Astrocyte of the hippocampus (primary cell): ENCODE measurements around the gene NAA40.
"Not testable (repeated sequence)": the region's sequence is repeated elsewhere in the genome, so short reads cannot be mapped to it uniquely, and the experiment has no call there.

ENCODE experiments used
- DNase-seq: peaks from one replicate; pipeline ENCODE4 v3.0.0; 2011; ENCODE audit warnings: low read depth, low spot score

The NAA40 gene

DNA sequence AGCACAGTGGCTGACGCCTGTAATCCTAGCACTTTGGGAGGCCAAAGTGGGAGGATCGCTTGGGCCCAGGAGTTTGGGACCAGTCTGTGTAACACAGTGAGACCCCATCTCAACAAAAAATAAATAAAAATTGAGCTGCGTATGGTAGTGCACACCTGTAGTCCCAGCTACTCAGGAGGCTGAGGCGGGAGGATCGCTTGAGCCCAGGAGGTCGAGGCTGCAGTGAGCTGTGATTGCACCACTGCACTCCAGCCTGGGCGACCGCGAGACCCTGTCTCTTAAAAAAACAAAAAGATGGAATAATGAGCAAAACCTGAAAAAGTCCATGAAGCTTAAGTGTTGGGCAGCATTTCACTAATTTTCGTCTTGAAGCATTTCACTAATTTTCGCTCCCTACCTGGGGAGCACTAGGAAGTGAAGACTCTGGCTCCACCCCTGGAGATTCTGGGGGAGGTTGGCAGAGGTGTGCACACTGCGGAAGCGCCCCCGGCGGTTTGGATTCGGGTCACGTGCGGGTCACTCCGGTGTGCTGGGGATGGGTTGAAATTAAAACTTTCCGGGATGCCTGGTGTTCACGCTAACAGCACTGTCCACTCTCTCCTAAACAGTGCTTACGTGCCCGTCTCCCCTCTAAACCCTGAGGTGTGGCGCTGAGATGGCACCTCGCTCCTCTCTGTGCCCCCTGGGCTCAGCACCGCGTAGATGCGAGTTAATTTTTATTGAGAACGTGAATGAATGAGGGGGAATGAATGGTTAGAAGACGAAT lies 906 bp upstream of the NAA40 start:
- DNase-seq: no peak

DNA sequence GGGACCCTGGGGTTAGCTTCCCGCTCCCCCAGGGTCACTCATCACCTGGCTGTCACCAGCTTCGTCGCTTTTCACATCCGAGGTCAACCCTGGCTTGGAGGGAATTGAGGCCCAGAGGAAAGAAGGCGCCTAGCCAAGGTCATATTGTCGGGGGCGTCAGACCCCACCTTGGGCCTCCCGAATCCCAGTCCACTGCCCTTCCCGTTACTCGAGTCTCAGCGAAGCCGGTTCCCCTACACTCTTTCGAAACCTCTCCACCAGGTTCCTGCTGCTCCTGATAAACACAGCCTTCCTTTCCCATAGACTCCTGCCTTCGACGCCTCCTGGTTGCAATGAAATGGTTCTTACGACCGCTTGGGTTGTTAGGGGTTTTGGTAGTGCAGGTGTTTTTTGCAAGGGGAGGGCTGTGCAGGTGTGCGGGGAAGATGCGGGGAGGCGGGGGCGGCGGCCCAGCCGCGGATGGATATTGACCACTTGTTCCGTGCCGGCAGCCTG lies 642 bp downstream of the NAA40 start:
- peak; percentile 41 for DNase-seq

DNA sequence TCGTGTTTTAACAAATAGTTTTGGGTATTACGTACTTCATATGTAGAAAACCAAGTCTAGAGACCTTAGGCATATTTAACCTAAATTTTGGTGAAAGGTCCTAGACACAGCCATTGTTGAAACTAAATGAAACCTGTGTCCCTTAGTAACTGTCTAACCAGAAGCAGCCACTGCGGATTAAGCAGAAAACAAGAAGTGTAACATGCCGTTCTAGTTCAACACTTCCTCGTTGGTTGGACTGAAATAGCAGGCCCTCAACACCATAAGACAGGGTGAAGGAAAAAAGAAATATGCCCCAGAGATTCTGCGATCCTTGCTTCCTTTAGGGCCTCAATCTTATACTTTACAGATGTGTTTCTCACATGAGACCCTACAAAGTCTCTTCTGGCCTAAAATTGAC lies 2.0 kb downstream of the NAA40 start:
- DNase-seq: no peak

DNA sequence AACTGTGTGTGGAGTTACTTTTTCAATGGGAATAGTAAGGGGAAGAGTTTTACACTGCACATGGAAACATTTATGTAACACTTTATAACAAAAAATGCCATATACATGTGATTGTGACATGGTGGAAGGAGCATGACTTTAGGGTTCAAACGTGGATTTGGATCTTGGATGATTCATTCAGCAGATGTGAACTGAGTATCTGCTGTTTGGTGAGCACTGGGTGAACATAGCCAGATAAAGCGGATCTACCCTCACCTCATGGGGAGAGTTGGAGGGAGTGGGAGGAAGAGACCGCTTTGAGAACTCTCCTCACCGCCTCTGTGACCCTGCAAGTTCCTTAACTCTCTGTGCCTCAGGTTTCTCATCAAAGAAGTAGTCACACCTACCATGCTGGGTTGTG lies 3.1 kb downstream of the NAA40 start:
- no peak for DNase-seq

DNA sequence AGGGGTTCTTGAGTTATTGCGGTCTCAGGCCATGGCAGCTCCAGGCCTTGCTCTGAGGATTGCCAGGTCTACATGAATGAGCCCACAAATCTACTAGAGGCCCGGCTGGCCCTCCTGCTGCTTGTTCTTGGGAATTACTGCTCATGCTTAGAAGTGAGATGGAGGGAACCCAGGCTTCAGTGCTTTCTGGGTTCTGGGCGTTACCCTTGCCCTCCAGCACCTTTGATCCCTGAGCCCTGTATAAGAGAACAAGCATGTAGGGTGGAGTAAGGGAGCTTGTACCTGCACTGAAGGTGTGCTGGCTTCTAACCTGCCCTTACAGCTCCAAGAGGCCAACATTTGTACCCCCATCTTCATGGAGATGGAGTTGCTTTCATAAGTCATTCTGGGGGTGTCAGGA lies 4.0 kb downstream of the NAA40 start:
- DNase-seq: no peak

DNA sequence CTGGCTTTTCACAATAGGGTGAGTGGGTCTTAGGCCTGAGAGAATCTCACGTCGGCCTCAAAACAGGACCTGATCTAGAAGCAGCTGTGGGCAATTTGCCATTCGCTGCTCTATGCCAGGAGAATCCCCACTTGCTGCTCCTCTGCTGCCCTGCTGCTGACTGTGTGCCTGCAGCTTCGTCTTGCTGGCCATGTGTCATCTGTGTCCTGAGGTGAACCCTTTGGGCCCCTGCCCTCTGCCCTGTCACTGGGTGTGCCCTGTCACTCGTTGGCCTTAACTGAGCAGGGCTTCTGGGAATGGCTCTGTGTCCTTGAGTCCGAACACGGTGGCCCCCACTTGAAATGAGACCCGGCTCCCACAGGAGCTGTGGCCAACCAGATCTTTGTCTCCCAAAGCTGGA lies 6.2 kb downstream of the NAA40 start:
- no peak for DNase-seq

DNA sequence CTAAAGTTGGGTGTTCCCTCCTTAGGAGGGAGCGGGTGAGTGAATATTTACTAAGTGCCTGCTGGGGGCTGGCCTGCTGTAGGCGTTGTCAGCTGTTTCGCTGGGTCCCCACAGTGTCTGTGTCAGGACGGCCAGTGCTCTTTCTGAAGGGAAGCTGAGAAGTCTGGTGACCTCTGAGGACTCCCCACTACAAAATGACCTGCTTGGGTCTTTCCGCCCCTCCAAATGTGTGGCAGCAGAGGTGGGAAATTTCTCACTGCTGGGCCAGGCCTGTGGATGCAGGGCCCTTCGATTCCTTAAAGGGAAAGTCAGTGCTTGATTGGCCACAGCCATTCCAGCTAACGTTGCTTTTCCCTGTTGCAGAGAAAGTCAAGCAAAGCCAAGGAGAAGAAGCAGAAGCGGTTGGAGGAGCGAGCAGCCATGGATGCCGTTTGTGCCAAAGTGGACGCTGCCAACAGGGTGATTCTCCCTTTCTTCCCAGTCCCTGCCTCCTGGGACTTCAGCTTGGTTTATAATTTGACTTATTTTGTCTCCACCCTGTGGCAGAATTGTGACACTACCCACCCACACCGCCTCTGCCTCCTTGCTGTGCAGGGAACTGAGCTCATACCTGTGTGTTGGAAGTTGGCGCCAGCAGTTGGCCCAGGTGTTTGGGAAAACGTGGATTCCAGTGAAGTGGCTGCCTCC lies 6.8 kb downstream of the NAA40 start:
- DNase-seq: peak; percentile 87

DNA sequence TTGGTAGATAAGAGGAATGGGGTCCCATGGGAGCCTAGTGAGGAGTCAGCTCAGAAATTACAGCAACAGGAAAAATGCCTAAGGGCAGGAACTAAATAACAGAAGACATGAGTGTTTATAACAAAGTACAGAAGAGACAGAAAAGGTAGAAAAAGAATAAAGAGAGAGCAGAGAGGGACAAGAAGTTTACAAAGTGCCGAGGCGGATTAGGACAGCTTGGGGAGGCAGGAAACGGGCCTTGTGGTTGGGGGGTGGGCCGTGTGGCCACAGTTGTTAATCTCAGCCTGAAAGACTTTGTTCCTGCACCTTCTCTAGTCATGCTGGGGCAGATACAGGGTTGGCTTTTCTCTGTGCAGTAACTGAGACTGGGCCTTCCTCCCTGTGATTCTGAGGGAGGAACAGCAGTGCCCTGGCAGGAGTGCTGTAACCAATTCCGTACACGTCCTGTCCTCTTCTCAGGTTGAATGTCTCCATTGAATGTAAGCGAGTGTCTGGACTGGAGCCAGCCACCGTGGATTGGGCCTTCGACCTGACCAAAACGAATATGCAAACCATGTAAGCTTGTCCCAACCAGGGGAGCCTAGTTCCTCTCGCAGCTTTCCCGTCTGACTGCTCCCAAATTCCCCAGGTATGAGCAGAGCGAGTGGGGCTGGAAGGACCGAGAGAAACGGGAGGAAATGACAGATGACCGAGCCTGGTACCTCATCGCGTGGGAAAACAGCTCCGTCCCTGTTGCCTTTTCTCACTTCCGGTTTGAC lies 13.2 kb downstream of the NAA40 start:
- DNase-seq: no peak

DNA sequence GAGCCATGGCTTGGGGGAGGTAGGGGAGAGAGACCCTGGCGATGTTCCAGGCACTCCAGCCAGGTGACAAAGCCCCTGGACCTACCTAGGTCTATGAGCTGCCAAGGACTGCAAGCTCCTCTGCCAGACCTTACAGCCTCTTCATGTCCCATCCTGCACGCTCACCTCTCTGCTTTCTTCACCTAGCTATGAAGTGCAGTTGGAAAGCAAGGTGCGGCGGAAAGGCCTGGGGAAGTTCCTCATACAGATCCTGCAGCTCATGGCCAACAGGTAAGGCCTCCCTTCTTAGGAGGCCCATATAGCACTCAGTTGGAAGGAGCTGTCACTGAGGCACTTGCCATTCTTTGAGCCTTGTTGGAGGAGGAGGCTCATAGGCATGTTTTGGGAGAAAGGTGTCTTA lies 13.8 kb downstream of the NAA40 start:
- DNase-seq: no peak

DNA sequence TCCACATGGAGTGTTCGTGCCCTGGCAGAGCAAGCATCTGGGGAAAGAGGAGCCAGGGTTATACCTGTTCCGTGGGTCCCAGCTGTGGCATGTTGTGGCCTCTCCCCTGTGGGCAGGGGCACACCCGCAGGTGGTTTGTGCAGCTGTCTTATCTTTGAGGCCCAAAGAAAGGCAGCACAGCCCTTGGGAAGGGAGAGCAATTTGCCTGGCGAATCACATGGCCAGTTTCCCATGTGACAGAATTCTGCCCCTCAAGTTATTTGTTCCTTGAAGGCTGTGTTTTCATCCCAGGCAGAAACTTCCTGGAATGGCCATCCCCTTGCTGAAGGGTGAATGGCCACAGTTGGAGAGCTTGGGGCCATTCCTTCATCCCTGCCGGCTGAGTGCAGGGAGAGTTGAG lies 19.2 kb downstream of the NAA40 start:
- DNase-seq: no peak

DNA sequence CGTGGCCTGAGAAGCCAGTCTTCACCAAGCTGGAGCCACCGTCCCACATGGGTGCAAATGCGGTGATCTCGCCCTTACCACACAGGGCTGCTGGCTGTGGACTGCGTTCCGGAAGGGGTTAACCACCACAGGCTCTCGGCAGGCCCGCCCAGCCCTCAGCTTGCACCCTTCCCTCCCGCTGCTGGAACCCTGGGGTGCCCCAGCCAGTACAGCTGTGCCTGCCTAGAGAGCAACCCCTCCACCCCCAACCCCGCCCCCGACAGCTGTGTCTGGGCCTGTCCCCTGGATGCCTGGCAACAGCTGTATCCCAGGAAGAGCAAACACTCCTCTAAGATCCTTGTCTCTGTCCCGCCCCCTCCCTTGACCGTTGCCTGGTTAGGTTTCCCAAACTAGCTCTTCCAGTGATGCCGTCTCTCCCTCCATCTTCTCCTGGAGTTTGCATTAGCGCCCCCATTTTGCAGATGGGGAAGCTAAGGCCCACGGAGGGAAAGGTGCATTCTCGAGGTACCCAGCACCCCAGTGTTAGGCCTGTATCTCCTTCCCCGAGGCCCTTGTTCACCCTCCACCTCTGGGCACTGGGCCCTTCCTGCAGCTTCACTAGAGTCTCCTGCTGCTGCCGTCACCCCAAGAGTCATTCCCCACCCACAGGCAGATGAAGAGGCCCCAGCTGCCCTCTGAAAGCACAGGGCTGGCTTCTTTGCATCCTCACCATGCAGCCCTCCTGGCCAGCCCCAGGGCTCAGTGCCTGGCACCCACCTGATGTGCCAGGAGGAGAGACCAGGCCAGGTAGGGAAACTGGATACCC lies 23.0 kb downstream of the NAA40 start:
- no peak for DNase-seq

DNA sequence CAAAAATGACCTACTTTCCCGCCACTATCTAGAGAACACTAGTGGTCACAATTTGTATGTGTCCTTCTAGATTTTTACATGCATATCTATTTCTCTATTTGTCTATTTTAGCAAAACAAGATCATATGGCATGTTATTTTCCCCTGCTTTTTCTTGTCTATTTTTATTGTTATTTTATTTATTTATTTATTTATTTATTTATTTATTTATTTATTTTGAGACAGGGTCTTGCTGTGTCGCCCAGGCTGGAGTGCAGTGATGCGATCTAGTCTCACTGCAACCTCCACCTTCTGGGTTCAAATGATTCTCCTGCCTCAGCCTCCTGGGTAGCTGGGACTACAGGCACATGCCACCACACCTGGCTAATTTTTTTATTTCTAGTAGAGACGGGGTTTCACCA lies 25.1 kb downstream of the NAA40 start:
- DNase-seq: not testable (repeated sequence)

DNA sequence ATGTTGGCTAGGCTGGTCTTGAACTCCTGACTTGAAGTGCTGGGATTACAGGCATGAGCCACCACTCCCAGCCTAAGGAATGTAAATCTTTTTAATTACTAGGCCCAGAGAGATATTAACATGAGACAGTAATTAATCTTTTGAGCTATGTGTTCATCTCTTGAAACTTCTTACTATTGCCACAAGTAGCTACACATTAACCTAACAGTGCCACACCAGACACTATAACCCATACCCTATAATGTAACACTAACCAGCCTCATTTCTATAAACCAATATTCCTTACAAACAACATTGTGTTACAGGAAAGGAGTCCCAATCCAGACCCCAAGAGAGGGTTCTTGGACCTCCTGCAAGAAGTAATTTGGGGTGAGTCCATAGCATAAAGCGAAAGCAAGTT lies 27.6 kb downstream of the NAA40 start:
- DNase-seq: no peak

DNA sequence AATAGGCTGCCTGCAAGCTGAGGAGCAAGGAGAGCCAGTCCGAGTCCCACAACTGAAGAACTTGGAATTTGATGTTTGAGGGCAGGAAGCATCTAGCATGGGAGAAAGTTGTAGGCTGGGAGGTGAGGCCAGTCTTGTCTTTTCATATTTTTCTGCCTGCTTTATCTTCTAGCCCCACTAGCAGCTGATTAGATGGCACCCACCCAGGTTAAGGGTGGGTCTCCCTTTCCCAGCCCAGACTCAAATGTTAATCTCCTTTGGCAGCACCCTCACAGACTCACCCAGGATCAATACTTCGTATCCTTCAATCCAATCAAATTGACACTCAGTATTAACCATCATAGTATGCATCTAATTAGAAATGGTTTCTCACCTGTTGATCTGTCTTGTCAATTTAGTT lies 30.7 kb downstream of the NAA40 start:
- DNase-seq: no peak

DNA sequence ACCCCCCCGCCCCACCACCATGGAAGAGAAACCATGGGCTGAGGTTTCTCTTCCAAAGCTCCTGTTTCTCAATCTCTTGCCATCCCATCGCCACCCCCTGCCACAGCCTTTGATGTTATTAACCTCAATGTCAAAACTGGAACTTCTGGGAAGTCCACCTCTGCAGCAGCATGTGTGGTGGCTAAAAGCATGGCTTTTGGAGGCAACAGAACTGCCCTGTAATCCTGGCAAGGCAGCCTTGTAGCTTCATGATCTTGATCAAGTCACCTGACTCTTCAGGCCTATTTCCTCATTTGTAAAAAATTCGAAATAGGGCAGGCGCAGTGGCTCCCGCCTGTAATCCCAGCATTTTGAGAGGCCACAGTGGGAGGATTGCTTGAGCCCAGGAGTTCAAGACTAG lies 32.1 kb downstream of the NAA40 start:
- DNase-seq: no peak

DNA sequence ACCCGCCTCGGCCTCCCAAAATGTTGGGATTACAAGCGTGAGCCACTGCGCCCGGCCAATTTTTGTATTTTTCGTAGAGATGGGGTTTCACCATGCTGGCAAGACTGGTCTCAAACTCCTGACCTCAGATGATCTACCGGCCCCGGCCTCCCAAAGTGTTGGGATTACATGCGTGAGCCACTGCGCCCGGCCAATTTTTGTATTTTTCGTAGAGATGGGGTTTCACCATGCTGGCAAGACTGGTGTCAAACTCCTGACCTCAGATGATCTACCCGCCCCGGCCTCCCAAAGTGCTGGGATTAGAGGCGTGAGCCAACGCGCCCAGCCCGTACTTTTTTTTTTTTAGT lies 35.1 kb downstream of the NAA40 start:
- DNase-seq: not testable (repeated sequence)

DNA sequence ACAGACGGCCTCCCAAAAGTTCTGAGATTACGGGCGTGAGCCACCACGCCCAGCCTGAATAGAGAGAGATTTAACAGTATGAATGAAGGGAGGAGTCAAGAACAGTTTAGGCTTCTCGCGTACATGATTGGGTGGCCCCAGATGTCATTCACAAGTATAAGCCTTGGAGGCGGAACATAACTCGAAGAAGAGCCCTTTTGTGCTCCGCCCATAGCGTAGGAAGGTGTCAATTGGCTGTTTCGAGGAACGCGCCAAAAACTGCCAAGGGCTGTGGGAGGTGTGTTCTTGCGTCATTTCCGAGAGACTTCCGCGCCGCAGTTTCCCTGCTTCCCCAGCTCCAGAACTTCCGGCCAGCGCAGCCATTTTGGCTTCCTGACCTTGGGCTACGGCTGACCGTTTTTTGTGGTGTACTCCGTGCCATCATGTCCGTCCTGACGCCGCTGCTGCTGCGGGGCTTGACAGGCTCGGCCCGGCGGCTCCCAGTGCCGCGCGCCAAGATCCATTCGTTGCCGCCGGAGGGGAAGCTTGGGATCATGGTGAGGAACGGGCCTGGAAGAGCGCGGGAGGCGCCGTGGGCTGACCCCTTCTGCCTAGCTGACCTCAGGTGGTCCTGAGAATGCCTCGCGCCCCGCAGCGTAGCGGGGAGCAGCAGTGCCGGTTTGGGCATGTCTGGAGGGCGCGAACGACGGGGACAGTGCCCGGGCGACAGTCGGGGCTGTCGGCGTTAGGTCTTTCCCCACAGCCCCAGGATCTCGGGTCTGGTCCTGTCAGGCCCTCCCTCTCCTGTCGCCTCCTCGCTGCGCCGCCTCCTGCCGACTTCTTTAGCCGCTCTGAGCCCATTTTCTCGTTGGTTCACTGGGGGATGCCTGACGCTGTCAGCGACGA lies 35.7 kb downstream of the NAA40 start, which contains the start of gene COX8A:
Gene COX8A (plus strand): TSS at position 362 of the 885 bp plus-strand sequence. CDS start 61 bp downstream, at position 423.
- DNase-seq: peak; percentile 100

DNA sequence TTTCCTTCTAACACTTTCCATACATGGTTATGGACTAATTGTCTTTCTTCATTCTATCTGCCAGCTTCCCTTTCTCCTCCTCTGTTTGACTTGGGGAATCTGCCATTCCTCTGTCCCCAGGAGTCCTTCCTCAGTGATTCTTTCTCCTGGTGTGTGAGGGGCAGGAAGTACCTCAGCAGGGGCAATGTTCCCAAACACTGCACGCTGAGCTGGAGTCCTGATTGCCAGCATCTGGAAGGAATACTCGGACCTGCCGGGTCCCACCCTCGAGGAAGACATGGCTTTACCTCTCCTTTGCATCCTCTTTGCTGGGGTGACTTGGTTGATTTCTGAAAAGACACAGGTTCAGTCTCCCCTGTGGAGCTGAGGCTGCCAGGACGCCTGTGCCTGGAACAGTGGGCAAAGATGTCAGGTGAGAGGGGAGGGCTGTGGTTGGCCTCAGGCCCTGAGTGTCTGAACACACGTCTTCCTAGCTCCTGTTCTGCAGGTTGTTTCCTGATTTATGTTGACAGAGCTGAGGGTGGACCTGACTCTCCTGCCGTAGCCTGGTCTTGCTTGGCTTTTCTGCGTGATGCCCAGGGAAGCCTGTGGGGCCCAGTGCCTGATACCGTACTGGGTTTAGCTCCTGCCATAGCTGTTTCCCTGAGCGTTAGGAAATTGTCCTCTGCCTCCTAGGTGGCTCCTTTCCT lies 39.9 kb downstream of the NAA40 start:
- DNase-seq: no peak

DNA sequence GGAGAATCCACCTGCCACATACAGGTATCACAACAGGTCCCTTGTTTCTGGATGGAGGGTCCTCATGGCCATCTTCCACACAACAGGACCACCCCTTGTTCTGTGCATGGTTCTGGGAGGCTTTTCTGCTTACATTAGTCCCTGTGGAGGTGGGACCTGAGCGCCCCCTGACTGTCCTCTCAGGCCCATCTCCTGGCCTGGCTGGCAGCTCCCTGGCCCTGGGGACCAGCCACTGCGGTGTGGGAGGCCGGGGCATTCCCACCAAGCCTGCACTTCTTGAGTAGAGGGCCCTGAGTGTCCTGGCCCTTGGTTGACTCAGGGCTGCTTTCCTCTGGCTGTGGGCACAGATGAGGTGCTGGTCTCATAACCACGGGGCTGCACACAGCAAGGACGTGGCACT lies 40.6 kb downstream of the NAA40 start:
- no peak for DNase-seq

DNA sequence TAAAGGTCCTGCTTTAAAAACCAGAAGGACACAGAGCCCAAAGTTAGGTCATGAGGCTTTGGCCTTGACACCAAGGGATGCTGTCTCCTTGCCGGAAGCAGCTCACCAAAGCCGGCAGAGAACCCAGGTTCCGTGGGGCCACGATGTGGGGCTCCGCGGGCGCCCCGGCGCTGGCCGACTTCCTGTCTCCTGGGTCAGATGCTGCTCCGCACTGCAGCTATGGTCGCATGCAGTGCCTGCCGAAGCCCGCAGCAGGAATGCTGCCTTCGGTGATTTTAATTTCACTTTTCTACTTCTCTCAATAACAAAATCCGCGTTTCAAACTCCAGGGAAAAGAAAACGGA lies 47.0 kb downstream of the NAA40 start:
- no peak for DNase-seq
